Adrenal gland (tissue), 12 donors: ENCODE measurements around the gene CTNNBIP1. TPM values are rescaled to one million over a fixed set of nuclear protein-coding genes. Genes with fewer than 3 reads are reported as not detected.
A peak's percentile ranks its signal among the peaks of the same experiment; 100 is the strongest.

Source experiments
- DNase-seq, 7 donors: peaks; one replicate each; pipeline ENCODE4 v3.0.0-alpha.2; 2019 to 2020
- H3K27ac ChIP-seq, 5 donors: fragments of 200-600 bp; sonication (generic) in 4 of 5; 1 replicate in 3 of 5; 2 replicates in 2 of 5; pipeline versions ENCODE4 v1.5.1 to v1.8.0; 2016 to 2020; ENCODE audit warnings: mild to moderate bottlenecking in 1 of 5
- H3K27me3 ChIP-seq: fragments of 200-600 bp; 2 replicates; pipeline ENCODE4 v1.8.0; 2021
- H3K36me3 ChIP-seq, 2 donors: fragments of 200-600 bp; replicated peaks in 1 of 2; 1 replicate in 1 of 2; 2 replicates in 1 of 2; pipeline versions ENCODE4 v1.5.1 to v1.8.0; 2018 to 2022
- H3K4me1 ChIP-seq, 2 donors: fragments of 200-600 bp; replicated peaks in 1 of 2; 1 replicate in 1 of 2; 2 replicates in 1 of 2; pipeline versions ENCODE4 v1.5.1 to v1.8.0; 2018 to 2021
- H3K4me3 ChIP-seq, 4 donors: fragments of 200-600 bp; sonication (generic) in 3 of 4; one replicate each; pipeline ENCODE4 v1.5.1; 2016 to 2018
- H3K9me3 ChIP-seq, 3 donors: fragments of 200-600 bp; sonication (generic) in 1 of 3; replicated peaks in 1 of 3; 1 replicate in 2 of 3; 2 replicates in 1 of 3; pipeline versions ENCODE4 v1.5.1 to v1.8.0; 2016 to 2021
- CTCF ChIP-seq, 6 experiments: fragments of 450-650 bp in 4 of 6; fragments of 200-600 bp in 2 of 6; sonication (generic) in 1 of 6; IDR thresholded peaks; 1 replicate in 5 of 6; 2 replicates in 1 of 6; pipeline versions ENCODE4 v1.5.1 to v1.8.0; 2016 to 2021; ENCODE audit warnings: antibody characterized with exemption in 6 of 6, mild to moderate bottlenecking in 2 of 6, moderate library complexity in 1 of 6
- POLR2A ChIP-seq, 2 donors: fragments of 450-650 bp; IDR thresholded peaks; one replicate each; pipeline ENCODE4 v1.6.1; 2017; ENCODE audit warnings: antibody characterized with exemption in 2 of 2, mild to moderate bottlenecking in 2 of 2, moderate library complexity in 1 of 2
- WGBS, 4 donors: extraction: QIAGEN DNeasy Blood & Tissue Kit in 2 of 4; methylation state at CpG; one replicate each; pipeline versions ENCODE4 v1.1.5 to v1.1.7; 2013 to 2017; 5-methylcytosine and 5-hydroxymethylcytosine counted together
- intact Hi-C, 2 donors: fragments of 100-400 bp; cut with DNase I; formaldehyde crosslinking; loops; one replicate each; pipeline versions ENCODE4 v1.14.1 to v1.15.0; 2022 to 2023
- polyA plus RNA-seq, 3 donors: library from polyadenylated mRNA; stranded (reverse); fragments of 200-250 nt in 2 of 3; fragments of 350-450 nt in 1 of 3; fragmentation: Illumina TruSeq in 1 of 3; extraction: RNeasy Lipid Tissue Mini Kit (QIAGEN cat#74804) in 1 of 3; gene quantifications; one replicate each; pipeline ENCODE4 v1.2.3, GENCODE V29; 2013 to 2014
- total RNA-seq, 9 donors: library from RNA; depleted of rRNA in 4 of 9; stranded (reverse); fragments of >200 nt in 4 of 9; fragments of 120-200 nt in 1 of 9; fragmentation: NEBNext Ultra II Directional in 1 of 9; extraction: Animal tissue kit (Norgen Biotek cat#: 25700) in 1 of 9; gene quantifications; one replicate each; pipeline versions ENCODE4 v1.1.0 to v1.2.4, GENCODE V29; 2013 to 2023
- donor health status: healthy with polysubstance abuse.
- donor health status: Bipolar disorder and iron deficiency.
- donor health status: DM: yes; HTN: yes; CAD: no.
- donor health status: DM: no; HTN: no; CAD: no.
- donor health status: DM: no; HTN: no; CAD: no.
- donor health status: DM: yes; HTN: yes; CAD: no.

Gene CTNNBIP1
- total and polyA plus RNA-seq, 12 donors, result 6.8 to 26.9 (median 16.0) TPM

- H3K4me1 ChIP-seq, result peaks cover 25 to 31% of the 10 kb centered on the region in 2 donors
- H3K9me3 ChIP-seq, result no peaks in the 10 kb centered on the region
- TF ChIP-seq CTCF (IDR thresholded peaks at IDR 0.05) (no peak), POLR2A (IDR thresholded peaks at IDR 0.05) (peak in 1 of 2 donors; percentile 58)
- H3K27me3 ChIP-seq, result no peaks in the 10 kb centered on the region
- intact Hi-C loops, result no loop called here
- peak within 1 kb of the TSS; percentile 30 to 93 (median 76) for H3K4me3 ChIP-seq
- H3K27ac ChIP-seq, result peak within 1 kb of the TSS in 4 of 5 donors; percentile 49 to 91 (median 78)
- peak; percentile 80 to 92 (median 89) for DNase-seq
- WGBS, 4 donors, result 0 to 2% (median 1%) methylated on average over 1 to 93 of the region's 93 CpGs
- no peaks in the 10 kb centered on the region for H3K36me3 ChIP-seq
These were observed 85.9 kb downstream of the CTNNBIP1 start, which contains the start of gene CLSTN1 for GRCh38 chr1:9823943-9824701. CLSTN1 (minus strand) TSS chr1:9823965; CDS start chr1:9823733, 232 bp downstream.

GRCh38 chr1:9823693-9823942 lies 86.5 kb downstream of the CTNNBIP1 start:
- peak overlapping the region in 3 of 5 donors; percentile 76 to 91 (median 81) for H3K27ac ChIP-seq
- no peaks in the 10 kb centered on the region for H3K27me3 ChIP-seq
- TF ChIP-seq CTCF (IDR thresholded peaks at IDR 0.05) (no peak), POLR2A (IDR thresholded peaks at IDR 0.05) (peak in 1 of 2 donors; percentile 34)
- WGBS, 4 donors, result 0 to 2% (median 1%) methylated on average over 15 to 40 of the region's 40 CpGs; no CpG with 5 or more reads in 1 of the 4 donors
- peaks cover 25 to 31% of the 10 kb centered on the region in 2 donors for H3K4me1 ChIP-seq
- H3K9me3 ChIP-seq, result no peaks in the 10 kb centered on the region
- no peaks in the 10 kb centered on the region for H3K36me3 ChIP-seq
- H3K4me3 ChIP-seq, result peak overlapping the region; percentile 30 to 93 (median 62)
- intact Hi-C loops, result no loop called here
- no peak for DNase-seq

- Histone ChIP-seq H3K27ac (peak overlapping the region in 3 of 5 donors; percentile 76 to 91 (median 81)), H3K4me1 (peaks cover 25 to 31% of the 10 kb centered on the region in 2 donors), H3K27me3 (no peaks in the 10 kb centered on the region), H3K4me3 (peak overlapping the region; percentile 30 to 93 (median 62)), H3K36me3 (no peaks in the 10 kb centered on the region), H3K9me3 (no peaks in the 10 kb centered on the region)
- intact Hi-C loops, result no loop called here
- 0 to 1% (median 0%) methylated on average over 19 to 71 of the region's 71 CpGs for WGBS, 4 donors
- peak in 3 of 7 donors; percentile 23 to 28 (median 26) for DNase-seq
- no peak for TF ChIP-seq POLR2A (IDR thresholded peaks at IDR 0.05)
- TF ChIP-seq CTCF (IDR thresholded peaks at IDR 0.05), result no peak
These were observed 87.0 kb downstream of the CTNNBIP1 start for GRCh38 chr1:9822897-9823692.

GRCh38 chr1:9822490-9822889 lies 87.6 kb downstream of the CTNNBIP1 start:
- Histone ChIP-seq H3K36me3 (no peaks in the 10 kb centered on the region), H3K4me3 (peak overlapping the region in 3 of 4 donors; percentile 30 to 93 (median 37)), H3K9me3 (no peaks in the 10 kb centered on the region), H3K27me3 (no peaks in the 10 kb centered on the region), H3K4me1 (peaks cover 25 to 31% of the 10 kb centered on the region in 2 donors), H3K27ac (peak overlapping the region in 1 of 5 donors; percentile 81)
- TF ChIP-seq POLR2A (IDR thresholded peaks at IDR 0.05) (no peak), CTCF (IDR thresholded peaks at IDR 0.05) (no peak)
- DNase-seq, result no peak
- 3 to 4% (median 4%) methylated on average over 8 of the region's 8 CpGs for WGBS, 4 donors
- intact Hi-C loops, result no loop called here
